ENCODE results near the gene HSPB2. TPM values are rescaled to one million over a fixed set of nuclear protein-coding genes. Genes with fewer than 3 reads are reported as not detected.

The HSPB2 gene
- total and polyA plus RNA-seq, 2 of the 8 experiments (the other 6 are each of a cell fraction or from before 2014, with no cell fraction given): 0.32 to 0.86 TPM

DNA sequence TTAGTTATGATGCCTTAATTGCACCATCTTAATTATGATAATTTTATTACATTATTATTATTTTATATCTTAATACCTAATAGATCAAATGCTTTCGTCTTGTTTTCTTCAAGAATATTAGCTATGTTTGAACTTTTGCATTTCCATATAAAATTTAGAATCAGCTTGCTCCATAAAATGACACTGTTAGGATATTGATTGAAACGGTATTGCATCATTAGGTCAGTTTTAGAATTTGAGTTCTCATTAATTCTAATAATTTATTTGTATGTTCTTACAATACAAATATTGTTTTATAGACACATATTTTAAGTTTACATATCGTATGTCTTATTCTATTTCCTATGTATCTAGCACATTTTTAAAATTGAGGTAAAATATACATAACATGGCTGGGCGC is 26.5 kb upstream of the HSPB2 start:
- H3K36me3 ChIP-seq (ENCODE audit: control insufficient read depth in 2 of 4, insufficient read depth in 4 of 4, low read length in 3 of 4): no peaks in the 10 kb centered on the region
- no peak overlapping the region for H3K14ac ChIP-seq (ENCODE audit: insufficient read length)
- no peak overlapping the region for H3K9ac ChIP-seq (replicated peaks in 1 of 4; ENCODE audit: extremely low read depth in 1 of 4, low read depth in 3 of 4, low read length in 3 of 4)
- no peak overlapping the region for H2BK5ac ChIP-seq (ENCODE audit: low read depth, low read length)
- no peak overlapping the region for H2BK15ac ChIP-seq (ENCODE audit: low read length)
- no peak overlapping the region for H3K27ac ChIP-seq (ENCODE audit: low read depth, low read length)
- no peak overlapping the region for H3K4ac ChIP-seq (replicated peaks; ENCODE audit: insufficient read length, low read depth, low read length)
- H2AK5ac ChIP-seq (ENCODE audit: low read depth, low read length): no peak overlapping the region
- no peak overlapping the region for H4K91ac ChIP-seq (replicated peaks; ENCODE audit: insufficient read length, low read length)
- H2BK12ac ChIP-seq (ENCODE audit: low read depth, low read length): no peak overlapping the region
- no peak overlapping the region for H3K4me3 ChIP-seq (ENCODE audit: extremely low read depth in 1 of 4, insufficient read depth in 2 of 4, low read depth in 3 of 4, low read length in 4 of 4)
- WGBS, 2 experiments (ENCODE audit: extremely low coverage in 1 of 2, insufficient coverage in 1 of 2, insufficient read length in 1 of 2, insufficient replicate concordance in 2 of 2, low coverage in 1 of 2, low lambda C conversion rate in 2 of 2, missing lambda C conversion rate in 1 of 2): 93% methylated on average over 4 of the region's 4 CpGs; no CpG with 5 or more reads in 1 of the 2 experiments
- H3K79me1 ChIP-seq (ENCODE audit: low read depth, low read length): no peaks in the 10 kb centered on the region
- no peak overlapping the region for H3K56ac ChIP-seq (replicated peaks; ENCODE audit: insufficient read length, low read depth, low read length)
- no peak overlapping the region for H4K5ac ChIP-seq (ENCODE audit: insufficient read length, low read depth, low read length)
- H3K79me2 ChIP-seq (ENCODE audit: control insufficient read depth in 1 of 2, insufficient read depth in 2 of 2, low read length in 2 of 2): no peaks in the 10 kb centered on the region
- H3K4me1 ChIP-seq (replicated peaks in 1 of 4; ENCODE audit: control insufficient read depth in 3 of 4, insufficient read depth in 4 of 4, low read length in 3 of 4): no peaks in the 10 kb centered on the region
- no peak overlapping the region for H2BK20ac ChIP-seq (ENCODE audit: low read length)
- no peaks in the 10 kb centered on the region for H4K20me1 ChIP-seq (replicated peaks in 1 of 2; ENCODE audit: control insufficient read depth in 1 of 2, insufficient read depth in 2 of 2, low read length in 2 of 2)
- H4K8ac ChIP-seq (ENCODE audit: extremely low read depth, insufficient read depth, low read length): no peak overlapping the region
- no peaks in the 10 kb centered on the region for H3K9me3 ChIP-seq (ENCODE audit: insufficient read depth in 2 of 2, low read depth in 1 of 2, low read length in 1 of 2)
- FAIRE-seq: no peak
- no peaks in the 10 kb centered on the region for H3K27me3 ChIP-seq (replicated peaks in 1 of 4; ENCODE audit: control insufficient read depth in 3 of 4, extremely low read depth in 1 of 4, insufficient read depth in 3 of 4, low read length in 3 of 4)
- H3K18ac ChIP-seq (ENCODE audit: extremely low read depth, low read length): no peak overlapping the region
- POLR2A ChIA-PET (ENCODE audit: partially characterized antibody): interaction anchor here (1.6 kb wide), 1 partner anchor 26 kb away, joined by 3 read pairs; no protein-coding TSS in a partner anchor
- no peak overlapping the region for H2AFZ ChIP-seq (ENCODE audit: low read length)
- no peak overlapping the region for H2BK120ac ChIP-seq (replicated peaks; ENCODE audit: low read depth, low read length)
- H3K23ac ChIP-seq (ENCODE audit: insufficient read length): no peak overlapping the region
- CTCF ChIA-PET (ENCODE audit: partially characterized antibody): interaction anchor here (0.9 to 2.8 kb wide), 3 partner anchors 12 to 96 kb away, joined by 3 to 9 read pairs (median 7); no protein-coding TSS in a partner anchor
- no peak for DNase-seq (ENCODE audit: low read depth in 1 of 2, low spot score in 2 of 2)
- no peaks in the 10 kb centered on the region for H3K23me2 ChIP-seq (ENCODE audit: low read depth, low read length)
- no peak overlapping the region for H3K4me2 ChIP-seq (ENCODE audit: insufficient read depth in 1 of 2, low read depth in 2 of 2, low read length in 2 of 2)
- TF ChIP-seq, protein P1, sequence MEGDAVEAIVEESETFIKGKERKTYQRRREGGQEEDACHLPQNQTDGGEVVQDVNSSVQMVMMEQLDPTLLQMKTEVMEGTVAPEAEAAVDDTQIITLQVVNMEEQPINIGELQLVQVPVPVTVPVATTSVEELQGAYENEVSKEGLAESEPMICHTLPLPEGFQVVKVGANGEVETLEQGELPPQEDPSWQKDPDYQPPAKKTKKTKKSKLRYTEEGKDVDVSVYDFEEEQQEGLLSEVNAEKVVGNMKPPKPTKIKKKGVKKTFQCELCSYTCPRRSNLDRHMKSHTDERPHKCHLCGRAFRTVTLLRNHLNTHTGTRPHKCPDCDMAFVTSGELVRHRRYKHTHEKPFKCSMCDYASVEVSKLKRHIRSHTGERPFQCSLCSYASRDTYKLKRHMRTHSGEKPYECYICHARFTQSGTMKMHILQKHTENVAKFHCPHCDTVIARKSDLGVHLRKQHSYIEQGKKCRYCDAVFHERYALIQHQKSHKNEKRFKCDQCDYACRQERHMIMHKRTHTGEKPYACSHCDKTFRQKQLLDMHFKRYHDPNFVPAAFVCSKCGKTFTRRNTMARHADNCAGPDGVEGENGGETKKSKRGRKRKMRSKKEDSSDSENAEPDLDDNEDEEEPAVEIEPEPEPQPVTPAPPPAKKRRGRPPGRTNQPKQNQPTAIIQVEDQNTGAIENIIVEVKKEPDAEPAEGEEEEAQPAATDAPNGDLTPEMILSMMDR (IDR thresholded peaks at IDR 0.05; ENCODE audit: control extremely low read depth in 1 of 3, insufficient read depth in 1 of 3, low read depth in 1 of 3, low read length in 3 of 3): no peak
- no peak for TF ChIP-seq EGR1 (IDR thresholded peaks at IDR 0.05; ENCODE audit: borderline replicate concordance, low read depth, low read length)
- TF ChIP-seq ZNF274 (IDR thresholded peaks at IDR 0.05; ENCODE audit: borderline replicate concordance, extremely low read depth, low read length): no peak
- no peak for TF ChIP-seq SP4 (IDR thresholded peaks at IDR 0.05; ENCODE audit: low read length)
- no peak for TF ChIP-seq HDAC2 (IDR thresholded peaks at IDR 0.05; ENCODE audit: borderline replicate concordance in 1 of 2, low read depth in 2 of 2, low read length in 2 of 2)
- TF ChIP-seq CEBPB (IDR thresholded peaks at IDR 0.05; ENCODE audit: low read depth, low read length): no peak; the same call in 1 of the 2 replicates
- TF ChIP-seq SP2 (IDR thresholded peaks at IDR 0.05; ENCODE audit: low read length): no peak
- no peak for TF ChIP-seq POLR2A (IDR thresholded peaks at IDR 0.05; ENCODE audit: control extremely low read depth in 1 of 2, low read depth in 2 of 2, low read length in 2 of 2)
- TF ChIP-seq YY1 (IDR thresholded peaks at IDR 0.05; ENCODE audit: low read depth, low read length): no peak
- no peak for TF ChIP-seq RBBP5 (IDR thresholded peaks at IDR 0.05; ENCODE audit: borderline replicate concordance, low read depth, low read length)
- no peak for TF ChIP-seq SP1 (IDR thresholded peaks at IDR 0.05; ENCODE audit: low read depth, low read length)
- TF ChIP-seq POLR2AphosphoS5 (IDR thresholded peaks at IDR 0.05; ENCODE audit: low read depth, low read length): no peak
- TF ChIP-seq MAFK (IDR thresholded peaks at IDR 0.05; ENCODE audit: low read depth, low read length): no peak
